CD8-positive, alpha-beta memory T cell (primary cell): ENCODE data around the gene SOX15. TPM values are rescaled to one million over a fixed set of nuclear protein-coding genes. Genes with fewer than 3 reads are reported as not detected.

Source experiments
- CTCF ChIA-PET: fragments of 350-600 bp; sonication (Branson Sonifier 250); formaldehyde crosslinking; loops from one replicate; lab custom pipeline; 2021; ENCODE audit warnings: antibody characterized with exemption; lab: Charles Lee
- POLR2A ChIA-PET: fragments of 350-600 bp; sonication (Branson Sonifier 250); formaldehyde crosslinking; loops from one replicate; lab custom pipeline; 2021; ENCODE audit warnings: antibody characterized with exemption; lab: Charles Lee
- DNase-seq, 5 donors: peaks; one replicate each; pipeline versions ENCODE4 v3.0.0 to v3.0.0-alpha.2; 2020 to 2022; ENCODE audit warnings: mixed read lengths in 1 of 5
- H3K27ac ChIP-seq: one replicate; pipeline ENCODE4 v1.7.0; 2013; ENCODE audit warnings: low read depth, mild to moderate bottlenecking, low read length, moderate library complexity
- H3K27me3 ChIP-seq: 2 replicates; pipeline ENCODE4 v1.7.0; 2013; ENCODE audit warnings: low read length, mild to moderate bottlenecking; ENCODE audit not compliant: insufficient read depth, poor library complexity, severe bottlenecking
- H3K36me3 ChIP-seq: 2 replicates; pipeline ENCODE4 v1.7.0; 2013; ENCODE audit warnings: mild to moderate bottlenecking, low read length, moderate library complexity; ENCODE audit not compliant: insufficient read depth
- H3K4me1 ChIP-seq: 2 replicates; pipeline ENCODE4 v1.7.0; 2013; ENCODE audit warnings: mild to moderate bottlenecking, low read length, moderate library complexity; ENCODE audit not compliant: insufficient read depth
- H3K4me3 ChIP-seq: 2 replicates; pipeline ENCODE4 v1.7.0; 2013; ENCODE audit warnings: mild to moderate bottlenecking, low read length
- H3K9me3 ChIP-seq: 2 replicates; pipeline ENCODE4 v1.7.0; 2013; ENCODE audit warnings: mild to moderate bottlenecking, low read length
- H3K27ac Mint-ChIP-seq, 8 donors: one replicate each; pipeline ENCODE4 v1.8.0; 2020 to 2021; ENCODE audit warnings: mixed read lengths in 8 of 8, mild to moderate bottlenecking in 6 of 8, inconsistent platforms in 3 of 8, moderate library complexity in 3 of 8
- H3K27me3 Mint-ChIP-seq, 2 donors: one replicate each; pipeline ENCODE4 v1.8.0; 2020 to 2021; ENCODE audit warnings: mixed read lengths in 2 of 2, mild to moderate bottlenecking in 1 of 2, moderate library complexity in 1 of 2
- H3K36me3 Mint-ChIP-seq, 3 donors: one replicate each; pipeline ENCODE4 v1.8.0; 2020 to 2021; ENCODE audit warnings: mixed read lengths in 3 of 3, inconsistent platforms in 1 of 3, mild to moderate bottlenecking in 1 of 3
- H3K4me1 Mint-ChIP-seq, 3 donors: one replicate each; pipeline ENCODE4 v1.8.0; 2020 to 2021; ENCODE audit warnings: mixed read lengths in 3 of 3, inconsistent platforms in 1 of 3, mild to moderate bottlenecking in 1 of 3
- H3K4me3 Mint-ChIP-seq, 7 donors: one replicate each; pipeline ENCODE4 v1.8.0; 2020 to 2021; ENCODE audit warnings: mixed read lengths in 7 of 7, mild to moderate bottlenecking in 6 of 7, moderate library complexity in 4 of 7, inconsistent platforms in 2 of 7
- H3K9me3 Mint-ChIP-seq, 5 donors: one replicate each; pipeline ENCODE4 v1.8.0; 2020 to 2022; ENCODE audit warnings: mixed read lengths in 5 of 5, mild to moderate bottlenecking in 3 of 5, moderate library complexity in 2 of 5, inconsistent platforms in 1 of 5
- polyA plus RNA-seq: library from polyadenylated mRNA; unstranded; fragments of 300-500 nt; fragmentation: Illumina TruSeq; gene quantifications from one replicate; pipeline ENCODE4 v1.2.3, GENCODE V29; 2021
- total RNA-seq, 2 experiments: library from RNA; stranded (reverse); gene quantifications; one replicate each; pipeline ENCODE4 v1.2.3, GENCODE V29; 2021

SOX15 gene
- total and polyA plus RNA-seq, 3 experiments from 2014 or later: 0.29 to 0.31 TPM; not detected in 1

DNA sequence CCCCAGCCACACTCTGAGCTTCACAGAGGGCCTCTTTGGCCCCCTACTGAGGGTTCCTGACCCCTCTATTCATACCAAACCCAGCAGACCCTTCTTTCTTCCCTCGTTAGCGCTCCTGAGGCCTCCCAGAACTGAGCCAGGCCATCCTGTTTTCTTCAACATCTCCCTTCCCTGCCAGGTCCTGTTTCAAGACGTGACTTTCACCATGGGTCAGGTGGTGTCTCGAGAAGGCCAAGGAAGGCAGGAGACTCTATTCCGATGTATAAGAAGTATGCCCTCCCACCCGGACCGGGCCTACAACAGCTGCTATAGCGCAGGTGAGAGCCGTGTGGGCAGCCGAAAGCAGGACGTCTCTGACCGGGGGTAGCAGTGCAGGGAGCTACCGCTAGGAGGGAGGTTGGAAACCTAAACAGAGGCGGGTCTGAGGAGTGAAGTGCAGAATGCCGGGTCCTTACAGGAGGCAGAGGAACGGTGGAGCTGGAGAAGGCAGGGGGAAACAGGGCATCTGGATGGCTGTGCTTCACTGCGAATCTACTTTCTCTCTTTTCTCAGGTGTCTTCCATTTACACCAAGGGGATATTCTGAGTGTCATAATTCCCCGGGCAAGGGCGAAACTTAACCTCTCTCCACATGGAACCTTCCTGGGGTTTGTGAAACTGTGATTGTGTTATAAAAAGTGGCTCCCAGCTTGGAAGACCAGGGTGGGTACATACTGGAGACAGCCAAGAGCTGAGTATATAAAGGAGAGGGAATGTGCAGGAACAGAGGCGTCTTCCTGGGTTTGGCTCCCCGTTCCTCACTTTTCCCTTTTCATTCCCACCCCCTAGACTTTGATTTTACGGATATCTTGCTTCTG is 29.5 kb downstream of the SOX15 start:
- CTCF ChIA-PET: interaction anchor here (0.6 to 3.9 kb wide), 40 partner anchors 10 to 340 kb away, joined by 3 to 75 read pairs (median 6); partner anchors contain the start of genes ACAP1, CHRNB1, FXR2 and GABARAP
- POLR2A ChIA-PET: interaction anchor here (0.5 to 2.4 kb wide), 19 partner anchors 11 to 632 kb away, joined by 3 to 13 read pairs (median 6); partner anchors contain the start of genes ACAP1, CD68, FGF11 and MPDU1
- DNase-seq: peak in 3 of 5 donors; percentile 33 to 64 (median 49)
- Mint-ChIP-seq H3K27me3 (peaks cover 0 to 4% of the 10 kb centered on the region in 2 donors), H3K9me3 (peaks cover 0 to 2% (median 0%) of the 10 kb centered on the region in 5 donors), H3K36me3 (peaks cover 0 to 41% (median 3%) of the 10 kb centered on the region in 3 donors), H3K4me3 (peak overlapping the region; percentile 88 to 97 (median 89)), H3K4me1 (peaks cover 26 to 36% (median 29%) of the 10 kb centered on the region in 3 donors), H3K27ac (peak overlapping the region; percentile 91 to 99 (median 98))
- Histone ChIP-seq H3K27ac (peak overlapping the region; percentile 94), H3K9me3 (no peaks in the 10 kb centered on the region), H3K4me3 (peak overlapping the region; percentile 95), H3K27me3 (no peaks in the 10 kb centered on the region), H3K36me3 (peaks cover 16% of the 10 kb centered on the region), H3K4me1 (peaks cover 39% of the 10 kb centered on the region)

DNA sequence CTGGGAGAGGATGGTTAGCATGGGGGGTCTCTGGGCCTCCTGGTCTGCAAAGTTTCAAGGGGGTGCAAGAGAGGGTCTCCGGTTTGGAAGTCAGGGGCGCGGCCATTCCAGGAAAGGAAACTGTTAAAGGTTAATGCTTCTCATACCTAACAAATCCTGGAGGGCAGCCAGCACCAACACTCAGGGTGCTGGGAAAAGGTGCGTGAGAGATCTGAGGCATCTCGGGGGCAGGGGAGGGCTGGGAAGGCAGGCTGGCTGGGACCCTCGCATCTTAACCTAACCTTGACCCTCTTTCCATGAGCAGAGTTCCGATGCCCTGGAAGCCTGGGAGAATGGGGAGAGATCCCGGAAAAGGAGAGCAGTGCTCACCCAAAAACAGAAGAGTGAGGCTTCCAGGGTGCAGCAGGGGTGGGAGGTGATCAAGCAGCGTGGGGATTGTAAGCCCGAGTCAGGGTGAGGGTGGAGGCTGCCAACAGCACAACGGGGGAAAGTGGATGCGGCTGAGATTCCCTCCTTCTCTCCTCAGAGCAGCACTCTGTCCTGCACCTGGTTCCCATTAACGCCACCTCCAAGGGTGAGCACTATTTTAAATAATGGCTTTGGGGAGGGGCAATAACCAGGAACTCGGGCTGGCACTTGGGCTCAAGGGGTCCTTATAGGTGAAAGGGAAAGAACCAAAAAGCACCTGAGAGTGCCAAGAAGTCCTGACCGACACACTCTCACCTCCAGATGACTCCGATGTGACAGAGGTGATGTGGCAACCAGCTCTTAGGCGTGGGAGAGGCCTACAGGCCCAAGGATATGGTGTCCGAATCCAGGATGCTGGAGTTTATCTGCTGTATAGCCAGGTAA is 30.3 kb downstream of the SOX15 start:
- Histone ChIP-seq H3K4me3 (no peak overlapping the region), H3K27me3 (no peaks in the 10 kb centered on the region), H3K27ac (no peak overlapping the region), H3K4me1 (peaks cover 42% of the 10 kb centered on the region), H3K9me3 (no peaks in the 10 kb centered on the region), H3K36me3 (peaks cover 9% of the 10 kb centered on the region)
- peak overlapping the region in 5 of 8 donors; percentile 29 to 99 (median 93) for H3K27ac Mint-ChIP-seq
- ChIA-PET POLR2A (interaction anchor here (0.5 to 2.1 kb wide), 5 partner anchors 38 to 123 kb away, joined by 3 to 10 read pairs (median 6); partner anchors contain the start of genes FGF11 and POLR2A), CTCF (interaction anchor here (1.0 to 3.9 kb wide), 25 partner anchors 10 to 263 kb away, joined by 3 to 75 read pairs (median 9); partner anchors contain the start of genes ACAP1, CHRNB1, MPDU1 and NEURL4)
- peaks cover 0 to 4% of the 10 kb centered on the region in 2 donors for H3K27me3 Mint-ChIP-seq
- peaks cover 0 to 33% (median 5%) of the 10 kb centered on the region in 3 donors for H3K36me3 Mint-ChIP-seq
- H3K4me1 Mint-ChIP-seq: peaks cover 29 to 41% (median 32%) of the 10 kb centered on the region in 3 donors
- no peak for DNase-seq
- H3K9me3 Mint-ChIP-seq: peaks cover 0 to 2% (median 0%) of the 10 kb centered on the region in 5 donors
- peak overlapping the region in 3 of 7 donors; percentile 38 to 89 (median 73) for H3K4me3 Mint-ChIP-seq

DNA sequence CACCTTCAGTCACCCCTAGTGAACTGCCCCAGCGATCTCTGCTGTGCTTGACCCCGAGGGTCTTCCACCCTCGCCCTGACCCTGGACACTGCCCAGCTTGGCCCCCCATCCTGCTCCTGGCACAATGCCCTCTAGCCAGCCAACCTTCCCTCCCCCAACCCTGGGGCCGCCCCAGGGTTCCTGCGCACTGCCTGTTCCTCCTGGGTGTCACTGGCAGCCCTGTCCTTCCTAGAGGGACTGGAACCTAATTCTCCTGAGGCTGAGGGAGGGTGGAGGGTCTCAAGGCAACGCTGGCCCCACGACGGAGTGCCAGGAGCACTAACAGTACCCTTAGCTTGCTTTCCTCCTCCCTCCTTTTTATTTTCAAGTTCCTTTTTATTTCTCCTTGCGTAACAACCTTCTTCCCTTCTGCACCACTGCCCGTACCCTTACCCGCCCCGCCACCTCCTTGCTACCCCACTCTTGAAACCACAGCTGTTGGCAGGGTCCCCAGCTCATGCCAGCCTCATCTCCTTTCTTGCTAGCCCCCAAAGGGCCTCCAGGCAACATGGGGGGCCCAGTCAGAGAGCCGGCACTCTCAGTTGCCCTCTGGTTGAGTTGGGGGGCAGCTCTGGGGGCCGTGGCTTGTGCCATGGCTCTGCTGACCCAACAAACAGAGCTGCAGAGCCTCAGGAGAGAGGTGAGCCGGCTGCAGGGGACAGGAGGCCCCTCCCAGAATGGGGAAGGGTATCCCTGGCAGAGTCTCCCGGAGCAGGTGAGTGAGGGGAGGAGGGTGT is 31.2 kb downstream of the SOX15 start, which contains the start of gene TNFSF13:
Gene TNFSF13, plus strand, starts transcription at position 207 of the 776 bp plus-strand sequence. Its CDS starts 290 bp downstream, at position 497.
- H3K36me3 Mint-ChIP-seq: peaks cover 0 to 28% (median 3%) of the 10 kb centered on the region in 3 donors
- H3K27me3 ChIP-seq: no peaks in the 10 kb centered on the region
- no peak within 1 kb of the TSS for H3K4me3 ChIP-seq
- peak within 1 kb of the TSS in 4 of 7 donors; percentile 16 to 89 (median 56) for H3K4me3 Mint-ChIP-seq
- peaks cover 31 to 38% (median 36%) of the 10 kb centered on the region in 3 donors for H3K4me1 Mint-ChIP-seq
- DNase-seq: peak in 1 of 5 donors; percentile 42
- peaks cover 0 to 4% of the 10 kb centered on the region in 2 donors for H3K27me3 Mint-ChIP-seq
- CTCF ChIA-PET: interaction anchor here (1.7 to 3.9 kb wide), 3 partner anchors 31 to 203 kb away, joined by 6 to 37 read pairs (median 9); partner anchors contain the start of genes SOX15 and TMEM95
- POLR2A ChIA-PET: interaction anchor here (0.5 kb wide), 1 partner anchor 38 kb away, joined by 10 read pairs; no protein-coding TSS in a partner anchor
- H3K27ac Mint-ChIP-seq: peak within 1 kb of the TSS in 6 of 8 donors; percentile 29 to 93 (median 50)
- H3K9me3 Mint-ChIP-seq: peaks cover 0 to 2% (median 0%) of the 10 kb centered on the region in 5 donors
- H3K9me3 ChIP-seq: no peaks in the 10 kb centered on the region
- H3K4me1 ChIP-seq: peaks cover 46% of the 10 kb centered on the region
- no peak within 1 kb of the TSS for H3K27ac ChIP-seq
- peaks cover 1% of the 10 kb centered on the region for H3K36me3 ChIP-seq

DNA sequence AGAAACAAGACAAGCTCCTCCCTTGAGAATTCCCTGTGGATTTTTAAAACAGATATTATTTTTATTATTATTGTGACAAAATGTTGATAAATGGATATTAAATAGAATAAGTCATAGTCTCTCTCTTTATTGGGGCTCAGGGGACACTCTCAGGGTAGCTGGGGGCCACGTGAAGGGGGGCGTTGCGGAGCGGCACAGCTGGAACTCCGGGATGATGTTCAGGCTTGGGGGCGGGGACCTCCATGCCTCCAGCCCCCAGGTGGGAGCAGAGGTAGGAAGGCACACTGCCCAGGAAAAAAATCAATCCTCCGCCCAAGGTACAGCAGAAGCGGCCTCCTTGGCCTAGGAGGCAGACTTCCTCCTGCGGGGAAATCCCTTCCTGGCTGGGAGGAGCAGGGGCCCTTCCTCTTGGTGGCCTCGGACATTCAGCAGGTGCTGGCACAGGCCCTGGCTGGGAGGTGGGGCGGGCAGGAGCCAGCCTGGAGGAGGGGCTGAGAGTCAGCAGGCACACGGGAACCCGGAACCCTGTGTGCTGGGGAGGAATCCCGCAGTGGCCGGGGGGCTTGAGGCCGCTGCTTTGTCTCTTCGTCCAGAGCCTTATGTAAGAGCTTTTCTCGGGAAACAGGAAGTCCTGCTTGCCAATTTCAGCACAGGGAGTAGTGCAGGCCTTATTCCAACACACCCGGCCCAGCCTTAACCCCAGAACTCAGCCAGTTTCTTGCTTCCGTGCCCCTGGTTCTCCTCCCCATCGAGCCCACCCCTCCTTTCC is 31.9 kb downstream of the SOX15 start:
- ChIA-PET POLR2A (no interaction called here), CTCF (interaction anchor here (1.6 to 2.6 kb wide), 4 partner anchors 31 to 202 kb away, joined by 6 to 10 read pairs (median 8); partner anchors contain the start of genes SOX15 and TMEM95)
- Mint-ChIP-seq H3K27me3 (peaks cover 0 to 4% of the 10 kb centered on the region in 2 donors), H3K9me3 (peaks cover 0 to 2% (median 0%) of the 10 kb centered on the region in 5 donors), H3K4me3 (no peak overlapping the region), H3K36me3 (peaks cover 0 to 30% (median 3%) of the 10 kb centered on the region in 3 donors), H3K27ac (peak overlapping the region in 4 of 8 donors; percentile 42 to 66 (median 50)), H3K4me1 (peaks cover 37 to 42% (median 42%) of the 10 kb centered on the region in 3 donors)
- H3K4me1 ChIP-seq: peaks cover 51% of the 10 kb centered on the region
- H3K27me3 ChIP-seq: no peaks in the 10 kb centered on the region
- no peak overlapping the region for H3K4me3 ChIP-seq
- H3K9me3 ChIP-seq: no peaks in the 10 kb centered on the region
- no peak overlapping the region for H3K27ac ChIP-seq
- no peak for DNase-seq
- no peaks in the 10 kb centered on the region for H3K36me3 ChIP-seq

DNA sequence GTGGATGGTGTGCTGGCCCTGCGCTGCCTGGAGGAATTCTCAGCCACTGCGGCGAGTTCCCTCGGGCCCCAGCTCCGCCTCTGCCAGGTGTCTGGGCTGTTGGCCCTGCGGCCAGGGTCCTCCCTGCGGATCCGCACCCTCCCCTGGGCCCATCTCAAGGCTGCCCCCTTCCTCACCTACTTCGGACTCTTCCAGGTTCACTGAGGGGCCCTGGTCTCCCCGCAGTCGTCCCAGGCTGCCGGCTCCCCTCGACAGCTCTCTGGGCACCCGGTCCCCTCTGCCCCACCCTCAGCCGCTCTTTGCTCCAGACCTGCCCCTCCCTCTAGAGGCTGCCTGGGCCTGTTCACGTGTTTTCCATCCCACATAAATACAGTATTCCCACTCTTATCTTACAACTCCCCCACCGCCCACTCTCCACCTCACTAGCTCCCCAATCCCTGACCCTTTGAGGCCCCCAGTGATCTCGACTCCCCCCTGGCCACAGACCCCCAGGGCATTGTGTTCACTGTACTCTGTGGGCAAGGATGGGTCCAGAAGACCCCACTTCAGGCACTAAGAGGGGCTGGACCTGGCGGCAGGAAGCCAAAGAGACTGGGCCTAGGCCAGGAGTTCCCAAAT is 32.6 kb downstream of the SOX15 start:
- Mint-ChIP-seq H3K4me1 (peaks cover 37 to 42% (median 42%) of the 10 kb centered on the region in 3 donors), H3K36me3 (peaks cover 0 to 26% (median 2%) of the 10 kb centered on the region in 3 donors), H3K9me3 (peaks cover 0 to 2% (median 0%) of the 10 kb centered on the region in 5 donors), H3K4me3 (no peak overlapping the region), H3K27me3 (peaks cover 0 to 4% of the 10 kb centered on the region in 2 donors), H3K27ac (peak overlapping the region in 1 of 8 donors; percentile 42)
- Histone ChIP-seq H3K27me3 (no peaks in the 10 kb centered on the region), H3K9me3 (no peaks in the 10 kb centered on the region), H3K4me1 (peaks cover 51% of the 10 kb centered on the region), H3K27ac (no peak overlapping the region), H3K4me3 (no peak overlapping the region), H3K36me3 (no peaks in the 10 kb centered on the region)
- ChIA-PET CTCF (interaction anchor here (1.6 to 2.6 kb wide), 3 partner anchors 34 to 201 kb away, joined by 6 to 10 read pairs (median 9); partner anchors contain the start of gene TMEM95), POLR2A (no interaction called here)
- no peak for DNase-seq

DNA sequence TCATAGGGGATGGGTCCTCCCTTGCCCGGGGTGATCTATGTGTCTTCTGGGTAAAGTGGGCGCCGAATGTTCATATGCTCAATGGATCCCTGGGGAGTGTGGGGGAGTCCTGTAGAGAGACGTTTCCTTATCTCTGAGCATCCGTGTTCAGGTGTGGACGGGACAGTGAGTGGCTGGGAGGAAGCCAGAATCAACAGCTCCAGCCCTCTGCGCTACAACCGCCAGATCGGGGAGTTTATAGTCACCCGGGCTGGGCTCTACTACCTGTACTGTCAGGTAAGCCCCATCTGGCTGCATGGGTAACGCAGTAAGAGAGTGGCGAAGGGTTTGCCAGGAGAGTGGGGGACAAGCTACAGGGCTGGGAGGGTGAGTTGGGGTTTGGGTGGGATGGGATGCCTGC is 33.3 kb downstream of the SOX15 start:
- Histone ChIP-seq H3K4me1 (peaks cover 56% of the 10 kb centered on the region), H3K4me3 (no peak overlapping the region), H3K36me3 (no peaks in the 10 kb centered on the region), H3K27ac (no peak overlapping the region), H3K27me3 (no peaks in the 10 kb centered on the region), H3K9me3 (no peaks in the 10 kb centered on the region)
- ChIA-PET CTCF (interaction anchor here (1.3 to 2.3 kb wide), 3 partner anchors 33 to 120 kb away, joined by 3 to 10 read pairs (median 6); no protein-coding TSS in a partner anchor), POLR2A (no interaction called here)
- H3K36me3 Mint-ChIP-seq: peaks cover 0 to 28% (median 2%) of the 10 kb centered on the region in 3 donors
- peaks cover 0 to 2% of the 10 kb centered on the region in 2 donors for H3K27me3 Mint-ChIP-seq
- peak overlapping the region in 1 of 7 donors; percentile 4 for H3K4me3 Mint-ChIP-seq
- DNase-seq: no peak
- H3K9me3 Mint-ChIP-seq: peaks cover 0 to 2% (median 0%) of the 10 kb centered on the region in 5 donors
- peak overlapping the region in 5 of 8 donors; percentile 33 to 86 (median 48) for H3K27ac Mint-ChIP-seq
- H3K4me1 Mint-ChIP-seq: peaks cover 41 to 47% (median 47%) of the 10 kb centered on the region in 3 donors
